HepG2 (cell line): ENCODE measurements around the gene CRAMP1. TPM values are rescaled to one million over a fixed set of nuclear protein-coding genes. Genes with fewer than 3 reads are reported as not detected.

ENCODE experiments used
- EHMT2 ChIP-seq: fragments of 200-600 bp; sonication (generic); IDR thresholded peaks from 2 replicates; pipeline ENCODE4 v1.7.0; 2017; ENCODE audit warnings: antibody characterized with exemption, low read depth, low read length, borderline replicate concordance
- FOXC1 ChIP-seq: sonication (generic); formaldehyde crosslinking; IDR thresholded peaks from 2 replicates; pipeline ENCODE4 v1.8.0; 2022; ENCODE audit warnings: mild to moderate bottlenecking, missing genetic modification reagents, borderline replicate concordance
- GPN1 ChIP-seq: sonication (generic); formaldehyde crosslinking; IDR thresholded peaks from 2 replicates; pipeline ENCODE4 v1.5.1; 2020; ENCODE audit warnings: missing genetic modification reagents, borderline replicate concordance
- HCFC1 ChIP-seq: fragments of 150-350 bp; IDR thresholded peaks from 2 replicates; pipeline ENCODE4 v1.6.1; 2014; ENCODE audit warnings: low read depth, low read length
- HMG20A ChIP-seq: IDR thresholded peaks from 2 replicates; pipeline ENCODE4 v1.6.1; 2016; ENCODE audit warnings: borderline replicate concordance
- MAFG ChIP-seq: sonication (generic); formaldehyde crosslinking; IDR thresholded peaks from 2 replicates; pipeline ENCODE4 v1.5.1; 2020; ENCODE audit warnings: mild to moderate bottlenecking, missing genetic modification reagents
- RNF219 ChIP-seq: sonication (generic); formaldehyde crosslinking; IDR thresholded peaks from 2 replicates; pipeline ENCODE4 v1.5.0; 2020; ENCODE audit warnings: mild to moderate bottlenecking, missing genetic modification reagents
- SKI ChIP-seq: fragments of 450-650 bp; IDR thresholded peaks from one replicate; pipeline ENCODE4 v1.6.1; 2018; ENCODE audit warnings: mild to moderate bottlenecking; ENCODE audit not compliant: partially characterized antibody
- TSC22D2 ChIP-seq: sonication (generic); formaldehyde crosslinking; IDR thresholded peaks from 2 replicates; pipeline ENCODE4 v1.5.1; 2020; ENCODE audit warnings: missing genetic modification reagents, mild to moderate bottlenecking, borderline replicate concordance
- U2AF1 ChIP-seq: fragments of 200-400 bp; formaldehyde crosslinking; optimal IDR thresholded peaks from 2 replicates; pipeline ENCODE3; 2017; ENCODE audit warnings: mild to moderate bottlenecking, low read depth, low read length
- USF2 ChIP-seq, 2 experiments: sonication (generic) in 1 of 2; formaldehyde crosslinking in 1 of 2; IDR thresholded peaks; 2 replicates each; pipeline versions ENCODE4 v1.5.1 to v1.6.1; 2011 to 2020; ENCODE audit warnings: borderline replicate concordance in 1 of 2, low read depth in 1 of 2, low read length in 1 of 2, mild to moderate bottlenecking in 1 of 2, missing genetic modification reagents in 1 of 2, moderate library complexity in 1 of 2
- ZBTB3 ChIP-seq: sonication (generic); formaldehyde crosslinking; IDR thresholded peaks from 2 replicates; pipeline ENCODE4 v1.4.0; 2020; ENCODE audit warnings: low read depth, mild to moderate bottlenecking, moderate library complexity, missing genetic modification reagents, borderline replicate concordance
- ZKSCAN1 ChIP-seq: fragments of 150-350 bp; IDR thresholded peaks from 2 replicates; pipeline ENCODE4 v1.6.1; 2014; ENCODE audit warnings: low read length
- ZMAT5 ChIP-seq: sonication (generic); formaldehyde crosslinking; IDR thresholded peaks from 2 replicates; pipeline ENCODE4 v1.5.0; 2020; ENCODE audit warnings: mild to moderate bottlenecking, low read depth, missing genetic modification reagents, borderline replicate concordance
- ZNF292 ChIP-seq: sonication (generic); formaldehyde crosslinking; IDR thresholded peaks from 2 replicates; pipeline ENCODE4 v1.8.1; 2022; ENCODE audit warnings: mild to moderate bottlenecking, low read depth, missing genetic modification reagents, borderline replicate concordance
- ZNF609 ChIP-seq: sonication (generic); formaldehyde crosslinking; IDR thresholded peaks from 2 replicates; pipeline ENCODE4 v1.4.0; 2020; ENCODE audit warnings: mild to moderate bottlenecking, missing genetic modification reagents, borderline replicate concordance
- ZNF766 ChIP-seq: sonication (generic); formaldehyde crosslinking; IDR thresholded peaks from 2 replicates; pipeline ENCODE4 v1.5.0; 2020; ENCODE audit warnings: missing genetic modification reagents, borderline replicate concordance
- ZNF777 ChIP-seq: sonication (generic); formaldehyde crosslinking; IDR thresholded peaks from 2 replicates; pipeline ENCODE4 v1.4.0; 2020; ENCODE audit warnings: missing genetic modification reagents
- ZNF878 ChIP-seq: sonication (generic); formaldehyde crosslinking; IDR thresholded peaks from 2 replicates; pipeline ENCODE4 v1.8.1; 2023; ENCODE audit warnings: mild to moderate bottlenecking, missing genetic modification reagents, moderate library complexity
- polyA plus RNA-seq, 8 experiments: library from polyadenylated mRNA; depleted of rRNA in 3 of 8; stranded (reverse) in 7 of 8; unstranded in 1 of 8; fragments of >200 nt; fragmentation: Illumina TruSeq in 4 of 8; extraction: Trizol in 4 of 8; gene quantifications; 2 replicates each; pipeline versions ENCODE4 v1.2.1 to v1.2.3, GENCODE V29; 2011 to 2016; ENCODE audit warnings: low read depth in 4 of 8, missing spikeins in 1 of 8, mixed read lengths in 1 of 8; ENCODE audit not compliant: insufficient read depth in 1 of 8
- total RNA-seq, 5 experiments: library from RNA; depleted of rRNA; stranded (reverse); fragments of >200 nt; fragmentation: Illumina TruSeq; extraction: Trizol; gene quantifications; 2 replicates each; pipeline ENCODE4 v1.2.3, GENCODE V29; 2016; ENCODE audit warnings: low read depth in 1 of 5

Gene CRAMP1
- total and polyA plus RNA-seq, 2 of the 13 experiments (the other 11 are each of a cell fraction or from before 2014, with no cell fraction given) = 6.8 to 9.7 TPM

GRCh38 chr16:1705688-1706385 lies 93.7 kb downstream of the CRAMP1 start, which contains the start of gene MAPK8IP3 (continued):
- TF ChIP-seq ZMAT5 (CRISPR knock-in tag) (no peak), GPN1 (CRISPR knock-in tag) (no peak), U2AF1 (no peak), ZKSCAN1 (no peak), SKI (peak; percentile 37), EHMT2 (no peak), ZBTB3 (CRISPR knock-in tag) (no peak), HMG20A (no peak), TSC22D2 (CRISPR knock-in tag) (peak; percentile 36; the same call in 1 of the 2 replicates), ZNF609 (no peak), ZNF878 (CRISPR knock-in tag) (no peak), RNF219 (CRISPR knock-in tag) (no peak), ZNF777 (no peak; the same call in 1 of the 2 replicates), USF2 (IDR thresholded peaks at IDR 0.05; ENCODE audit: low read depth, low read length) (no peak), USF2 (CRISPR knock-in tag; IDR thresholded peaks at IDR 0.05; ENCODE audit: borderline replicate concordance) (no peak), ZNF766 (CRISPR knock-in tag) (0 out of 2 replicates have a peak, but pooled peaks have one; percentile 76), HCFC1 (peak; percentile 60), ZNF292 (no peak), FOXC1 (CRISPR knock-in tag) (no peak), MAFG (CRISPR knock-in tag) (0 out of 2 replicates have a peak, but pooled peaks have one; percentile 22)
